ENCODE results near the gene ANO7. TPM values are rescaled to one million over a fixed set of nuclear protein-coding genes. Genes with fewer than 3 reads are reported as not detected.

Gene ANO7
- total RNA-seq, 1 experiment from 2014 or later: 0.91 TPM

DNA sequence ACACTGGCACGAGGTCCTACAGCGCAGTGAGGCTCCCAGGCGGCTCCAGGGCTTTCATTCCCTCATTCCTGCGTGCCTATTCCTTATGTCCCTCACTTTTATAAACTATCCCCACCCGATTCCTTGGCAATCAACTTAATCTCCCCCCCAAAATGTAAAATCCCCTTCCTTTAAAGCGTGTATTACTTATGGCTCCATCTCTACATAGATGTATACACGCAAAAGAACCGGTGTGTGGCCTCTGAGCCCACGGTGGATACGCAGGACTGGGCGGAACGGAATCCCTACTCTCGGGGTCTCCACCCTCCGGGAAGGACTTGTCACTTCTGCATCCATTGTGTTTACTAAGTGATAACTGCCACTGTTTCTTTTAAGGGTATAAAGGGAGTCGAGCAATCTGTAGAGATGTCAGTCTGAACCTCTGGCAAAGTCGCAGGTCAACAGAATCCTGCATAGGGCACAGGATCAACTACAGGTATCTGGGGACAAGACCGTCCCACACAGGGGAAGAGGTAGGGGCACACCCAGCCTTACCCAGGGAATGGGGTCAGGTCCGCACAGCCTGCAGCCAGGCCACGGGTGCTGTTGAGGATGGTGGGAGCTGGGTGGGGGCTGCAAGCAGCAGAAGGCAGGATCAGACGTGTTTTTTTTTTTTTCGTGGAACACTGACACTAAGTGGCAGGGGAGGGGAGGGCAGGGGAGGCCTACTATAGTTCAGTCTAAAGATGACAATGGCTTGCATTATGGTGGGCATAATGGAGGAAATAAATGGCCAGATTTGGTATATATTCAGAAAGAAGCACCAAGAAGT lies 84.9 kb downstream of the ANO7 start:
- DNase-seq (ENCODE audit: low spot score): no peak

DNA sequence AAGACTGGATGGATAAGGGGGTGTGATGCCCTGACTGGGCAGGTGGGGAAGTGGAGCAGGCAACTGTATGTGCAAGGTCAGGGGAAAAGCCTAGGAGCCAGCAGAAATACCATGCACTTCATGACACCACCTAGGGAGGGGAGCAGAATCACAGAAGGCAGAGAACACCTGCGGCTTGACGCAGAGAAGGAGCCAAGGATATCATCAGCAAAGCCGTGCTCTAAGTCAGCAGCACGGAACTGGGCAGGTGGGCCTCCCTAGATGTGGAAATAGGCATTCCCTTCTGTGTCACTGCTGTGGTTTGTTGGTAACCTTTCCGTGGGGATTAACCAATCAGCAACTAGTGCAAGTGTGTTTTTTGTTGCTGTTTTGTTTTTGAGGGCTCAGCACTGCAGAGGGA lies 85.7 kb downstream of the ANO7 start:
- no peak for DNase-seq (ENCODE audit: low spot score)

Other genes starting within 250 kb of the ANO7 start
- gene SNED1, start 190.1 kb upstream of the ANO7 start, total RNA-seq (2014; rRNA removed; shearing (Covaris generic)): 1.7 and 2.6 TPM in 2 replicates
- gene MTERF4, start 86.4 kb upstream of the ANO7 start, total RNA-seq (2014; rRNA removed; shearing (Covaris generic)): 36.8 and 37.6 TPM in 2 replicates
- 3.3 and 15.5 TPM in 2 replicates for gene PASK, start 39.2 kb upstream of the ANO7 start, total RNA-seq (2014; rRNA removed; shearing (Covaris generic))
- gene PPP1R7, start 38.2 kb upstream of the ANO7 start, total RNA-seq (2014; rRNA removed; shearing (Covaris generic)): 60.3 and 103 TPM in 2 replicates
- 324 and 350 TPM in 2 replicates for gene HDLBP, start 127.0 kb downstream of the ANO7 start, total RNA-seq (2014; rRNA removed; shearing (Covaris generic))
- gene SEPTIN2, start 127.2 kb downstream of the ANO7 start, total RNA-seq (2014; rRNA removed; shearing (Covaris generic)): 250 and 279 TPM in 2 replicates
- 23.6 and 29.4 TPM in 2 replicates for gene FARP2, start 167.6 kb downstream of the ANO7 start, total RNA-seq (2014; rRNA removed; shearing (Covaris generic))